Measurements from ENCODE around the gene ZFAND6.

- TF ChIP-seq CTCF (IDR thresholded peaks at IDR 0.05; ENCODE audit: poor library complexity) (no peak), EZH2 (IDR thresholded peaks at IDR 0.05; ENCODE audit: borderline replicate concordance) (no peak)
Measured at GRCh38 chr15:80055933-80056332, 3.5 kb upstream of the ZFAND6 start.
